Keratinocyte (primary cell): ENCODE results near the gene NPPA. TPM values are rescaled to one million over a fixed set of nuclear protein-coding genes. Genes with fewer than 3 reads are reported as not detected.

Experiments used
- DNase-seq: peaks from one replicate; pipeline ENCODE4 v3.0.0-alpha.2; 2011; ENCODE audit warnings: low read depth, missing footprints, low spot score
- FAIRE-seq: peaks from 2 replicates; lab custom pipeline; 2011; peaks lifted over from hg19 to GRCh38; lab: Jason Lieb, UNC
- H2AFZ ChIP-seq: 2 replicates; pipeline ENCODE4 v1.6.0; 2012; ENCODE audit warnings: low read length, control low read depth, inconsistent platforms; ENCODE audit not compliant: control insufficient read depth
- H3K27ac ChIP-seq: 2 replicates; pipeline ENCODE4 v1.5.1; 2011; ENCODE audit warnings: low read length; ENCODE audit not compliant: control insufficient read depth, insufficient read depth
- H3K27me3 ChIP-seq: 3 replicates; pipeline ENCODE4 v1.6.0; 2011; ENCODE audit warnings: low read length; ENCODE audit not compliant: control insufficient read depth, insufficient read depth; ENCODE audit errors: extremely low read depth
- H3K36me3 ChIP-seq, 2 experiments: 2 replicates in 1 of 2; 3 replicates in 1 of 2; pipeline ENCODE4 v1.5.1; 2011; ENCODE audit warnings: low read length in 2 of 2, mild to moderate bottlenecking in 1 of 2; ENCODE audit not compliant: control insufficient read depth in 2 of 2, insufficient read depth in 2 of 2; ENCODE audit errors: extremely low read depth in 1 of 2
- H3K4me1 ChIP-seq: 3 replicates; pipeline ENCODE4 v1.5.1; 2011; ENCODE audit warnings: low read length; ENCODE audit not compliant: control insufficient read depth, insufficient read depth; ENCODE audit errors: extremely low read depth
- H3K4me2 ChIP-seq: 3 replicates; pipeline ENCODE4 v1.6.0; 2011; ENCODE audit warnings: low read depth, low read length; ENCODE audit not compliant: control insufficient read depth, insufficient read depth; ENCODE audit errors: extremely low read depth
- H3K4me3 ChIP-seq, 3 experiments: fragments of 200-600 bp in 1 of 3; sonication (generic) in 1 of 3; 2 replicates in 2 of 3; 3 replicates in 1 of 3; pipeline ENCODE4 v1.5.1; 2011 to 2016; ENCODE audit warnings: low read length in 3 of 3, mild to moderate bottlenecking in 3 of 3, control low read depth in 2 of 3, inconsistent platforms in 1 of 3, low read depth in 1 of 3, mixed read lengths in 1 of 3, mixed run types in 1 of 3, moderate library complexity in 1 of 3; ENCODE audit not compliant: control insufficient read depth in 2 of 3, insufficient read depth in 2 of 3; ENCODE audit errors: extremely low read depth in 1 of 3
- H3K79me2 ChIP-seq: 2 replicates; pipeline ENCODE4 v1.6.0; 2012; ENCODE audit warnings: low read length; ENCODE audit not compliant: control insufficient read depth, insufficient read depth
- H3K9ac ChIP-seq: 3 replicates; pipeline ENCODE4 v1.6.0; 2011; ENCODE audit warnings: low read length; ENCODE audit not compliant: control insufficient read depth, insufficient read depth; ENCODE audit errors: extremely low read depth
- H3K9me1 ChIP-seq: 3 replicates; pipeline ENCODE4 v1.6.0; 2011; ENCODE audit warnings: low read length; ENCODE audit not compliant: control insufficient read depth, insufficient read depth; ENCODE audit errors: extremely low read depth
- H3K9me3 ChIP-seq: 2 replicates; pipeline ENCODE4 v1.5.1; 2012; ENCODE audit warnings: low read depth, low read length; ENCODE audit not compliant: control insufficient read depth
- H4K20me1 ChIP-seq: 3 replicates; pipeline ENCODE4 v1.6.0; 2011; ENCODE audit warnings: low read length; ENCODE audit not compliant: control insufficient read depth, insufficient read depth; ENCODE audit errors: extremely low read depth
- CTCF ChIP-seq, 3 experiments: IDR thresholded peaks in 1 of 3; conservative IDR thresholded peaks in 1 of 3; optimal IDR thresholded peaks in 1 of 3; 2 replicates in 2 of 3; 3 replicates in 1 of 3; pipeline versions ENCODE3 to v1.5.1; 2011; ENCODE audit warnings: low read length in 3 of 3, mild to moderate bottlenecking in 3 of 3, moderate library complexity in 2 of 3, control low read depth in 1 of 3, inconsistent platforms in 1 of 3; ENCODE audit not compliant: insufficient read depth in 2 of 3; ENCODE audit errors: extremely low read depth in 1 of 3
- EZH2 ChIP-seq: IDR thresholded peaks from one replicate; pipeline ENCODE4 v1.6.1; 2012; ENCODE audit warnings: inconsistent platforms, mild to moderate bottlenecking, low read length, moderate library complexity
- dilution Hi-C: fragments of 300-500 bp; cut with MboI; formaldehyde crosslinking; loops from one replicate; pipeline ENCODE4 v1.7.0; 2020; ENCODE audit warnings: low sequenced_read_pairs; ENCODE audit not compliant: extremely low pct_ligation_motif_present
- polyA plus RNA-seq, 5 experiments: library from polyadenylated mRNA; depleted of rRNA in 3 of 5; stranded (reverse) in 3 of 5; stranded (forward) in 1 of 5; unstranded in 1 of 5; fragments of >200 nt; gene quantifications; 1 replicate in 1 of 5; 2 replicates in 3 of 5; 3 replicates in 1 of 5; pipeline versions ENCODE4 v1.2.1 to v1.2.3, GENCODE V29; 2011 to 2012; ENCODE audit warnings: missing spikeins in 2 of 5, low read depth in 1 of 5, low replicate concordance in 1 of 5

Gene NPPA
- polyA plus RNA-seq, 1 donor (not counting 4 experiments of a cell fraction or from before 2014, with no cell fraction given): not detected

GRCh38 chr1:11842154-11843041, 5.2 kb downstream of the NPPA start:
- H4K20me1 ChIP-seq: no peaks in the 10 kb centered on the region
- no peak overlapping the region for H3K27ac ChIP-seq
- FAIRE-seq: no peak
- no peaks in the 10 kb centered on the region for H3K79me2 ChIP-seq
- no peaks in the 10 kb centered on the region for H3K27me3 ChIP-seq
- dilution Hi-C loops: no loop called here
- H3K36me3 ChIP-seq: peaks cover 44 to 60% of the 10 kb centered on the region in 2 experiments
- no peak overlapping the region for H2AFZ ChIP-seq
- TF ChIP-seq CTCF (optimal IDR thresholded peaks at IDR 0.05 in 1 of 3, IDR thresholded peaks at IDR 0.05 in 1 of 3, conservative IDR thresholded peaks at IDR 0.05 in 1 of 3; ENCODE audit: extremely low read depth in 1 of 3, insufficient read depth in 2 of 3, low read length in 3 of 3): no peak
- no peak for TF ChIP-seq EZH2
- DNase-seq: no peak
- no peaks in the 10 kb centered on the region for H3K9me1 ChIP-seq
- H3K9ac ChIP-seq: no peak overlapping the region
- H3K4me1 ChIP-seq: no peaks in the 10 kb centered on the region
- H3K4me2 ChIP-seq: no peak overlapping the region
- no peak overlapping the region for H3K4me3 ChIP-seq
- H3K9me3 ChIP-seq: no peaks in the 10 kb centered on the region

- no peak for FAIRE-seq
- H3K4me2 ChIP-seq: no peak overlapping the region
- H3K27me3 ChIP-seq: no peaks in the 10 kb centered on the region
- H3K79me2 ChIP-seq: no peaks in the 10 kb centered on the region
- DNase-seq: no peak
- no peak for TF ChIP-seq CTCF (optimal IDR thresholded peaks at IDR 0.05 in 1 of 3, IDR thresholded peaks at IDR 0.05 in 1 of 3, conservative IDR thresholded peaks at IDR 0.05 in 1 of 3; ENCODE audit: extremely low read depth in 1 of 3, insufficient read depth in 2 of 3, low read length in 3 of 3)
- no peak for TF ChIP-seq EZH2
- no peak overlapping the region for H3K27ac ChIP-seq
- peaks cover 47 to 63% of the 10 kb centered on the region in 2 experiments for H3K36me3 ChIP-seq
- no peaks in the 10 kb centered on the region for H4K20me1 ChIP-seq
- H3K4me3 ChIP-seq: no peak overlapping the region
- H3K9me3 ChIP-seq: no peaks in the 10 kb centered on the region
- no peak overlapping the region for H2AFZ ChIP-seq
- no peaks in the 10 kb centered on the region for H3K4me1 ChIP-seq
- dilution Hi-C loops: no loop called here
- no peak overlapping the region for H3K9ac ChIP-seq
- no peaks in the 10 kb centered on the region for H3K9me1 ChIP-seq
Measured at GRCh38 chr1:11841245-11842153, 6.1 kb downstream of the NPPA start.
